ENCODE results near the gene ZFC3H1. TPM values are rescaled to one million over a fixed set of nuclear protein-coding genes. Genes with fewer than 3 reads are reported as not detected.

The ZFC3H1 gene
- total RNA-seq: 100 to 1,000 TPM in 3 of 6 donors, 10 to 100 TPM in 3; 35.9 to 225 (median 74.1) TPM

DNA sequence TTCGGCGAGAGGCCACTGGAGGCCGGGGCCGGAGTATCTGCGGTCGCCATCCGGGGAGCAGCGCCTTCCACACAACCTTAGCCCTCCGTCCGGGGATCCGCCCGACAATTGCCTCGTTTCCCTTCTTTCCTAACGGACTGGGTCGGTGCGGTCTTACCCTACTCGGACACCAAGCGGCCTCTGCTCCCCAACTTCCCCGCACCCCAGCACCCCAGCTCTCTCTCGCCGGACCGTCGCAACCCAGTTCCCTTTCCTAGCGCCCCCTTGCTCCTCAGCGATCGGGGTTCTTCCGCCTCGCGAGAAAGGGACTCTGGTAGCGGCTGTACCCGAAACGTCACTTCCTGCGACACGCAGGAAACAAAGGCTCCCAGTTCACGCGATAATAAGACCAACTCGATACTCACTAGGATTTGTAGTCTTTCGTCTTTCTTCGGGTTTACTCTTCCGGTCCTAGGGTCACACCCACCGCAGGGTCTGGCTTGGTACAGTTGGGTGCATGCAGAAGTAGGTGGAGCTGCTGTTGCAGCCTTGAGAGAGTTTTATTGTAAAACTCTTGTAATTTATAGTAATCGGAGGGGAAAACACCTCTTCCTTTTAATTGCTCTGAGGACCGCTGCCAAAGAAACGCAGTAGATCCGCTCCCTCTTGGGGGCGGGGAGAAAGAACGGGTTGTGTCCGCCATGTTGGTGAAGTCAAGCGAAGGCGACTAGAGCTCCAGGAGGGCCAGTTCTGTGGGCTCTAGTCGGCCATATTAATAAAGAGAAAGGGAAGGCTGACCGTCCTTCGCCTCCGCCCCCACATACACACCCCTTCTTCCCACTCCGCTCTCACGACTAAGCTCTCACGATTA is at the start of gene ZFC3H1, which contains the start of gene THAP2:
Gene ZFC3H1 (minus strand): TSS at position 288 of the 850 bp plus-strand sequence. CDS start 238 bp downstream, at position 50.
Gene THAP2 (plus strand): TSS at position 741 of the 850 bp plus-strand sequence. CDS start 209 bp downstream, outside the sequence.
- peak within 1 kb of the TSS; percentile 66 to 91 (median 90) for H3K4me3 ChIP-seq
- WGBS, 2 donors: 0 to 1% methylated on average over 47 to 57 of the region's 57 CpGs
- peak within 1 kb of the TSS; percentile 96 to 99 (median 99) for H3K27ac ChIP-seq
- no peaks in the 10 kb centered on the region for H3K27me3 ChIP-seq
- TF ChIP-seq EP300 (IDR thresholded peaks at IDR 0.05) (no peak), POLR2A (IDR thresholded peaks at IDR 0.05) (peak in 3 of 4 donors; percentile 89 to 98 (median 93)), CTCF (IDR thresholded peaks at IDR 0.05) (peak in 2 of 6 experiments; percentile 25 to 27), POLR2AphosphoS5 (IDR thresholded peaks at IDR 0.05) (peak; percentile 99)
- DNase-seq: peak in 1 of 2 donors; percentile 98
- peak; percentile 95 to 99 for ATAC-seq (ENCODE audit: low FRiP score in 2 of 2)
- H3K36me3 ChIP-seq: peaks cover 4 to 15% (median 8%) of the 10 kb centered on the region in 4 donors
- no peaks in the 10 kb centered on the region for H3K9me3 ChIP-seq
- peaks cover 26 to 40% (median 28%) of the 10 kb centered on the region in 4 donors for H3K4me1 ChIP-seq

DNA sequence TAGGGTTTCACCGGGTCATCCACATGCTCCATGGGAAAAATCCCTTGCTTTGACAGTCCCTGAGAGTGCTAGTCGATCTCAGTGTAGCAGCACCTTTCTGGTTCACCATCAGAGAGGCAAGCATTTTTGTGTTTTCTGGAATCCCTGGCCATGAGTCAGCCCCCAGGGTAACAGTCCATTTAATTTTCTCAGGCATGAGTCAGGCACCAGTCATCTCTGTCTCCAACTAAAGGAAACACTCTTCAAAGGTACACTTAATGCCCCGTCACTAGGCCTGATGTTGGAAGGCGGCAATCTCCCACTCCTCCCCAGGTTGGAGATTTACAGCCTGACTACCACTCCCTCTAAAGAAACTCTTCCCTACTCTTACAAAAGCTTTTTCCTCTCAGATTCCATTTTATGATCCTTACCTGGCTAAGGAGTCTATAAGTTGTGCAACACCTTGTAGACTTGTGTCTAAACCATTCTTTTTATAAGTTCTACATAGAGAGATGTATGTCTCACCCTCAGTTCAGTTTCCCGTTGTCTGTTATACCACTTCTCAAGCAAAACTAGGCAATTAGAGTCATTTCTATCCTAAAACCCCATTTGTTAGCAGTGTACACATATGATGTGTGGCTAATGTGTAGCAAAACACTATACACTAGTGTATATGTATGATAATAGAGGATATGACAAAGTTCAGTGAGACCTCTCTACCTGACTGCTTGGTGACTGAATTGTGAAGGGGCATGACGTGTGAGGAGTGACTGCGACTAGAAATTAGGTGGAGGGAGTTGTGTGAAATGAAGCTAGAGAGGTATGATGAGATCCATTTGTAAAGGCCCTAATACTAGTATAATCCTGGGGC is 46.9 kb upstream of the ZFC3H1 start:
- no peaks in the 10 kb centered on the region for H3K4me1 ChIP-seq
- H3K27me3 ChIP-seq: no peaks in the 10 kb centered on the region
- no peak overlapping the region for H3K4me3 ChIP-seq
- no peaks in the 10 kb centered on the region for H3K36me3 ChIP-seq
- WGBS, 2 donors: 93 to 94% methylated on average over 7 of the region's 7 CpGs
- peaks cover 0 to 13% (median 4%) of the 10 kb centered on the region in 4 donors for H3K9me3 ChIP-seq
- TF ChIP-seq POLR2AphosphoS5 (IDR thresholded peaks at IDR 0.05): no peak
- no peak for TF ChIP-seq POLR2A (IDR thresholded peaks at IDR 0.05)
- no peak for TF ChIP-seq CTCF (IDR thresholded peaks at IDR 0.05)
- no peak for TF ChIP-seq EP300 (IDR thresholded peaks at IDR 0.05)
- no peak for DNase-seq
- no peak overlapping the region for H3K27ac ChIP-seq
- ATAC-seq (ENCODE audit: low FRiP score in 2 of 2): no peak

- Histone ChIP-seq H3K9me3 (peaks cover 0 to 9% (median 2%) of the 10 kb centered on the region in 4 donors), H3K4me1 (no peaks in the 10 kb centered on the region), H3K27ac (no peak overlapping the region), H3K4me3 (no peak overlapping the region), H3K36me3 (peaks cover 0 to 6% (median 2%) of the 10 kb centered on the region in 4 donors), H3K27me3 (no peaks in the 10 kb centered on the region)
- DNase-seq (no peak), ATAC-seq (ENCODE audit: low FRiP score in 2 of 2) (no peak)
- TF ChIP-seq CTCF (IDR thresholded peaks at IDR 0.05): no peak
- TF ChIP-seq POLR2A (IDR thresholded peaks at IDR 0.05): no peak
- no peak for TF ChIP-seq POLR2AphosphoS5 (IDR thresholded peaks at IDR 0.05)
- no peak for TF ChIP-seq EP300 (IDR thresholded peaks at IDR 0.05)
- 39 to 93% methylated on average over 1 of the region's 1 CpG for WGBS, 2 donors
Observed at GRCh38 chr12:71708658-71709057, 45.0 kb upstream of the ZFC3H1 start.

DNA sequence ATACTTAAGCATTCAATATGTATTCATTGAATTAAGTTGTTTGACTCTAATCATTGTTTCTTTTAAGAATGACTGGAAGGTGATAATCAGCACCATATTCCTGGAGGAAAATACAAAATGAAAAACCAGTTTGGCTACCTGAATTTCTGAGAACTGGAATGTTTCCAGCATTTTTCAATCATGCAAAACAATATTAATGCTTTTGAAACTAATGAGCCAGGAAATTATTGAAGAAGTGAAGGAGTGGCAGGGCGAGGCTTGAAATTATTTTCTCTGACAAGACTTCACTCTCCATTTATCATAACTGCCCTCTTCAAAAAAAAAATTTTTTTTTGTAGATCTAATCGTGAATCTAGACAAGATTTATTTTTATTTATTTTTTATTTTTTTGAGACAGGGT is 41.3 kb upstream of the ZFC3H1 start:
- Histone ChIP-seq H3K9me3 (no peaks in the 10 kb centered on the region), H3K4me1 (no peaks in the 10 kb centered on the region), H3K27ac (no peak overlapping the region), H3K27me3 (no peaks in the 10 kb centered on the region), H3K4me3 (no peak overlapping the region), H3K36me3 (peaks cover 0 to 18% (median 7%) of the 10 kb centered on the region in 4 donors)
- TF ChIP-seq CTCF (IDR thresholded peaks at IDR 0.05): no peak
- no peak for TF ChIP-seq POLR2A (IDR thresholded peaks at IDR 0.05)
- TF ChIP-seq EP300 (IDR thresholded peaks at IDR 0.05): no peak
- 83% methylated on average over 2 of the region's 2 CpGs for WGBS, 2 donors
- ATAC-seq (ENCODE audit: low FRiP score in 2 of 2) (no peak), DNase-seq (no peak)
